ENCODE measurements around the gene ZNF226. TPM values are rescaled to one million over a fixed set of nuclear protein-coding genes. Genes with fewer than 3 reads are reported as not detected.

The ZNF226 gene
- total and polyA plus RNA-seq, 9 of the 15 experiments (the other 6 are each of a cell fraction or from before 2014, with no cell fraction given): 6.2 to 19.4 (median 9.3) TPM

GRCh38 chr19:44207126-44207803, 42.4 kb downstream of the ZNF226 start (continued):
- no peak for TF ChIP-seq RCOR1 (IDR thresholded peaks at IDR 0.05; ENCODE audit: borderline replicate concordance in 1 of 2, low read depth in 2 of 2, low read length in 2 of 2)
- TF ChIP-seq FOXO4 (CRISPR knock-in tag; IDR thresholded peaks at IDR 0.05): no peak
- no peak for TF ChIP-seq FOXJ3 (CRISPR knock-in tag; IDR thresholded peaks at IDR 0.05)
- TF ChIP-seq ZBED1 (IDR thresholded peaks at IDR 0.05): no peak
- no peak for TF ChIP-seq OTX1 (CRISPR knock-in tag; IDR thresholded peaks at IDR 0.05)
- no peak for TF ChIP-seq ZNF561 (CRISPR knock-in tag; conservative IDR thresholded peaks at IDR 0.05)
- TF ChIP-seq NCOA6 (IDR thresholded peaks at IDR 0.05): no peak
- no peak for TF ChIP-seq ZZZ3 (IDR thresholded peaks at IDR 0.05)
- no peak for TF ChIP-seq E2F3 (CRISPR knock-in tag; IDR thresholded peaks at IDR 0.05)
- no peak for TF ChIP-seq RBBP5 (IDR thresholded peaks at IDR 0.05; ENCODE audit: borderline replicate concordance, insufficient read depth, low read length, poor library complexity, severe bottlenecking)
- TF ChIP-seq ZNF707 (CRISPR knock-in tag; conservative IDR thresholded peaks at IDR 0.05): no peak
- no peak for TF ChIP-seq CLOCK (CRISPR knock-in tag; IDR thresholded peaks at IDR 0.05; ENCODE audit: borderline replicate concordance)
- no peak for TF ChIP-seq ZNF592 (IDR thresholded peaks at IDR 0.05)
- peak; percentile 67; the same call in 1 of the 2 replicates for TF ChIP-seq ZNF197 (CRISPR knock-in tag; IDR thresholded peaks at IDR 0.05; ENCODE audit: low read depth)
- no peak for TF ChIP-seq ZNF217 (CRISPR knock-in tag; IDR thresholded peaks at IDR 0.05)
- peak; percentile 45; the same call in 1 of the 2 replicates for TF ChIP-seq NR2C2 (CRISPR knock-in tag; IDR thresholded peaks at IDR 0.05)
- peak; percentile 99 for TF ChIP-seq NR2C2 (tag; IDR thresholded peaks at IDR 0.05)
- no peak for TF ChIP-seq CTCF (IDR thresholded peaks at IDR 0.05 in 2 of 3, conservative IDR thresholded peaks at IDR 0.05 in 1 of 3; ENCODE audit: insufficient read depth in 2 of 3, low read depth in 1 of 3, low read length in 3 of 3)
